Neural crest cell (in vitro differentiated cells): ENCODE measurements around the gene PTPRCAP. TPM values are rescaled to one million over a fixed set of nuclear protein-coding genes. Genes with fewer than 3 reads are reported as not detected.
A peak's percentile ranks its signal among the peaks of the same experiment; 100 is the strongest.

Experiments
- DNase-seq: peaks from one replicate; pipeline ENCODE4 v3.0.0; 2021; ENCODE audit warnings: low read depth, mixed read lengths, low spot score
- H3K27ac Mint-ChIP-seq: one replicate; pipeline ENCODE4 v1.8.0; 2021; ENCODE audit warnings: mild to moderate bottlenecking, mixed read lengths; ENCODE audit not compliant: unreplicated experiment
- H3K27me3 Mint-ChIP-seq: 2 replicates; pipeline ENCODE4 v1.8.0; 2021; ENCODE audit warnings: low read depth, mild to moderate bottlenecking, mixed read lengths
- H3K36me3 Mint-ChIP-seq: 2 replicates; pipeline ENCODE4 v1.8.0; 2021; ENCODE audit warnings: low read depth, mild to moderate bottlenecking, mixed read lengths
- H3K4me1 Mint-ChIP-seq: 2 replicates; pipeline ENCODE4 v1.8.0; 2021; ENCODE audit warnings: mixed read lengths
- H3K4me3 Mint-ChIP-seq: one replicate; pipeline ENCODE4 v1.8.0; 2021; ENCODE audit warnings: mild to moderate bottlenecking, mixed read lengths
- H3K9me3 Mint-ChIP-seq: 2 replicates; pipeline ENCODE4 v1.8.0; 2021; ENCODE audit warnings: mixed read lengths
- CTCF ChIP-seq: fragments of 200-600 bp; sonication (generic); conservative IDR thresholded peaks from 2 replicates; pipeline ENCODE4 v1.5.0; 2021; ENCODE audit warnings: antibody characterized with exemption, mild to moderate bottlenecking
- total RNA-seq: library from RNA; stranded (reverse); gene quantifications from 2 replicates; pipeline ENCODE4 v1.2.1, GENCODE V29; 2021

Gene PTPRCAP
- total RNA-seq, 1 donor from 2014 or later = 0.84 TPM

DNA sequence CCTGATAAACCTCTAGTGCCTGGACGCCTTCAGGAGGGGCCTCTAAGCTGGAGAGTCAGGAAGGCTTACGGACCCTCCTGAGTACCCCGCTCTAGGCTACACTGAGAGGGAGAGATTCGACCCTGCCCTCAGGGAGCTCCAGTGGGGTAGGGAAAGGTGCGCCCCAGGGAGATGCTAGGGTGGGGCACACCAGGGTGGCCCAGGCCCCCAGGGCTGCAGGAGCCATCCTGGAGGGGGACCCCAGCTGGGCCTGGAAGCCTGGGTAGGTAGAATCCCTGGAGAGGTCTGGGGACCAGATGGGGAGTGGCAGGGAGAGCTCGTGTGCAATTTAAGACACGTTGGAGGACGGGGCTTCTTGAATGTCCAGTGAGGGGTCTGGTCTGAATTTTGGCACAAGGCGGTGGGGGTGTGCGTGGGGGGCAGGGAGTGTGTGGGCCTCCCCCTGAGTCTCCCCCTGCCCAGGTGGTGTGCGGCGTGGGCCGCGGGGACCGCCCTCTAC is 17.3 kb downstream of the PTPRCAP start:
- H3K27me3 Mint-ChIP-seq = peaks cover 23% of the 10 kb centered on the region
- H3K4me3 Mint-ChIP-seq = peak overlapping the region; percentile 41
- no peaks in the 10 kb centered on the region for H3K36me3 Mint-ChIP-seq
- peaks cover 18% of the 10 kb centered on the region for H3K4me1 Mint-ChIP-seq
- H3K9me3 Mint-ChIP-seq = no peaks in the 10 kb centered on the region
- TF ChIP-seq CTCF = no peak
- no peak for DNase-seq
- H3K27ac Mint-ChIP-seq = no peak overlapping the region

- Mint-ChIP-seq H3K27ac (no peak overlapping the region), H3K27me3 (peaks cover 30% of the 10 kb centered on the region), H3K9me3 (no peaks in the 10 kb centered on the region), H3K4me1 (peaks cover 18% of the 10 kb centered on the region), H3K4me3 (peak overlapping the region; percentile 41), H3K36me3 (no peaks in the 10 kb centered on the region)
- no peak for TF ChIP-seq CTCF
- no peak for DNase-seq
Measured at GRCh38 chr11:67419325-67420049, 18.0 kb downstream of the PTPRCAP start.

- Mint-ChIP-seq H3K36me3 (no peaks in the 10 kb centered on the region), H3K27ac (no peak overlapping the region), H3K4me1 (peaks cover 18% of the 10 kb centered on the region), H3K4me3 (no peak overlapping the region), H3K27me3 (peaks cover 37% of the 10 kb centered on the region), H3K9me3 (no peaks in the 10 kb centered on the region)
- DNase-seq = no peak
- TF ChIP-seq CTCF = no peak
Measured at GRCh38 chr11:67418476-67419281, 18.8 kb downstream of the PTPRCAP start.

GRCh38 chr11:67417425-67417824 is 20.1 kb downstream of the PTPRCAP start:
- Mint-ChIP-seq H3K27me3 (peaks cover 39% of the 10 kb centered on the region), H3K4me1 (peaks cover 16% of the 10 kb centered on the region), H3K36me3 (no peaks in the 10 kb centered on the region), H3K4me3 (no peak overlapping the region), H3K9me3 (no peaks in the 10 kb centered on the region), H3K27ac (no peak overlapping the region)
- DNase-seq = no peak
- TF ChIP-seq CTCF = no peak

DNA sequence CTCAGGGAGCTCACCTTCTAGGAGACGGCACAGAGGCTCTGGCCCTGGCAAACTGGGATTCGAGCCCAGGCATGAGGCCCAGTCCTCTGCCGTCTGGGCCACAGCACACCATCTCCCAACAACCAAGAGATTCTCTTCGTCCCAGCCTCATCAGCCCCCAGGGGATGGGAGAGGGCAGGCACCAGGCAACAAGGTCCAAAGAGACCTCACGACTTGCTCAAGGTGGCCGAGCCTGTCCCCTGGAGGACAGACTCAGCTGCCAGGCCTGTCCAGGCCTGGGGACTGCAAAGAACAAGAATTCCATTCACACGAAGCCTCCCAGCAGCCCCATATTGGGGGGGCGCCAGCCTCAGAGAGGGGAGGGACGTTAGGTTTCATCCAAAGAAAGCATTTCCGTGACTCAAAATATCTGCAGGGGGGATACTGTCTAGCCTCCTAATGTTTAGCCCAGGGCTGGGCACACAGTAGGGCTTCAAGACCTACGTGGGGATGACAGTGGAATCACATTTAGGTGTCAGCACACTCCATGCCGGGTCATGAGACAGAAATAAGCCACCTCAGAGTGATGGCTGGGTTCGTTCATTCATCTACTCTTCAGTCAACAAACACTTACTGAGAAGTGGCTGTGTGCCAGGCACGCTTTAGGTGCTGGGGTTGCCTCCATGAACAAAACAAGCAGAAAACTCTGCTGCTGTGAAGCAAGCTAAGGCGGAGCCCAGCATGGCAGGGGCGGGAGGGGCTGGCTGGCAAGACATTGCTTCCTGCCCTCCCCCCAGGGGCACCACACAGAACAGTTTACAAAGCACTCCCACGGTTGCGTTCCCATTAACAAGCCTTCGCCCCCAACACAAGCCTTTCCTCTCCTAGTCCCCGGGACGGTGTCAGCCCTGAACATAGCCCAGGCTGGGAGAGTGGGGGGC is 20.8 kb downstream of the PTPRCAP start:
- Mint-ChIP-seq H3K27me3 (peaks cover 41% of the 10 kb centered on the region), H3K4me3 (peak overlapping the region; percentile 57), H3K36me3 (no peaks in the 10 kb centered on the region), H3K27ac (no peak overlapping the region), H3K9me3 (no peaks in the 10 kb centered on the region), H3K4me1 (peaks cover 16% of the 10 kb centered on the region)
- no peak for TF ChIP-seq CTCF
- no peak for DNase-seq
